Measurements from ENCODE around the gene DND1.

The DND1 gene

DNA sequence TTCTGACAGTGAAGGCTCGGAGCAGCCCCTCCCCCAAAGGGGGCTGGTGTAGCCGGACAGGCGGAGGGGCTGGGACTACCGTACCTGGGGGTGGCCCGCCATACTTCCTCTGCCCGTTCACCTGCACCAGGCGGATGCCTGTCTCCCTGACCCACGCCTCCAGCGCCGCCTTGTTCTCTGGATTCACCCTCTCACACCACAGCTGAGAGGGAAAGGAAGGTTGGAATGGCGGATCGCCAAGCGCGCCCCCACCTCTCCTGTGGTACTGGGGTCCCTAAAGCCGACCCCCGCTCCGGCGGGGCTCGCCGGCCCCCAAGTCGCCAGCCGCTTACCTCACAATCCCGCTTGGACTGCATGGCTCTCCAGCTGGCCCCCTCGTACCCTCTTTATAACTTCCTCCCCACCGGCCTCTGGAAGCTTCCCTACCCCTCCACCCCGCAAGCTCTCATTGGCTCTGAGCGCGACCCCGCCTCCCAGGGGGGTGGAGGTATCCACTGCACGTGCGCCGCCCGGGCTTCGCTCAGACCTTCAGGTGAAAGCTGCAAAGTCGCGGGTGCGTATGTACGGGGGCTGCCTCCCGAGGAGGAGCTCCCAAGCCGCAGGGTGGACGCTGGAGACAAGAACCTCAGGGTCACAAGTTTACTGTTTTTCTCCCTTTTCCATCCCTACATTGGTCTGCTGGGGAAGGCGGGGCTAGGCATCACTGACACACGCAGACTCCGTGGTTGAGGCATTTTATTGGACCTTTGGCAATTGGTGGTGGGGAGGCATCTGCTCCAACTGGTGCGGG lies at the start of gene DND1:
Gene DND1, minus strand, starts transcription at position 390 of the 790 bp plus-strand sequence. Its CDS starts 34 bp downstream, at position 356.
- TF ChIP-seq GATA2 (IDR thresholded peaks at IDR 0.05; ENCODE audit: low read depth, low read length), result no peak
- TF ChIP-seq GATA3 (IDR thresholded peaks at IDR 0.05; ENCODE audit: low read depth, low read length), result no peak

DNA sequence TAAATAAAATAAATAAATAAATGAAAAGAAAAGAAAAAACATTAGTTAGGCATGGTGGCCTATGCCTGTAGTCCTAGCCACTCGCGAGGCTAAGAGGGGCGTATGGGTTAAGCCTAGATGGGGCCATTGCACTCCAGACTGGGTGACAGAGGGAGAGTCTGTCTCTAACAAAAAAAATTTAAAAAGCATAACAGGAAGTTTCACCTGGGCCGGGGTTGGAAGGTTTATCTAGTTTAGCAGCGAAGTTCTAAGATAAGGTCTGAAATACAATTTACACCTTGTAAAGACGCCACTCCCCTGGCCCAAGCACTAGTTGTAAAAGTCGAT lies 44.9 kb upstream of the DND1 start:
- TF ChIP-seq GATA2 (IDR thresholded peaks at IDR 0.05; ENCODE audit: low read depth, low read length) (no peak), GATA3 (IDR thresholded peaks at IDR 0.05; ENCODE audit: low read depth, low read length) (no peak)

DNA sequence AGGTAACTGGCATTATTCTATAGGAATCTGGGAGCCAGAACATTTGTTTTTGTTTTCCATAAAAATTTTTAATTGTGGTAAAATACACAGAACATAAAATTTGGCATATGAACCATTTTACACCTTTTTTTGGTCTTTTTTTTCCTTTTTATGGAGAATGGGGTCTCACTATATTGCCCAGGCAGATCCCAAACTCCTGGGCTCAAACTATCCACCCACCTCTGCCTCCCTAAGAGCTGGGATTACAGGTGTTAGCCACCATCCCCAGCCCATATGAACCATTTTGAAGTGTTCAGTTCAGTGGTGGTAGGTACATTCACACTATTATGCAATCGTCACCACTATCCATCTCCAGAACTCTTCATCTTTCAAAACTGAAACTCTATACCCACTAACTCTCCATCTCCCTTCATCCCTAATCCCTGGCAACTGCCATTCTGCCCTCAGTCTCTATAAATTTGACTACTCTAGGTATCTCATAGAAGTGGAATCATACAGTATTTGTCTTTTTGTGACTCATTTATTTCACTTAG lies 40.3 kb upstream of the DND1 start:
- TF ChIP-seq GATA2 (IDR thresholded peaks at IDR 0.05; ENCODE audit: low read depth, low read length) (no peak), GATA3 (IDR thresholded peaks at IDR 0.05; ENCODE audit: low read depth, low read length) (no peak)

DNA sequence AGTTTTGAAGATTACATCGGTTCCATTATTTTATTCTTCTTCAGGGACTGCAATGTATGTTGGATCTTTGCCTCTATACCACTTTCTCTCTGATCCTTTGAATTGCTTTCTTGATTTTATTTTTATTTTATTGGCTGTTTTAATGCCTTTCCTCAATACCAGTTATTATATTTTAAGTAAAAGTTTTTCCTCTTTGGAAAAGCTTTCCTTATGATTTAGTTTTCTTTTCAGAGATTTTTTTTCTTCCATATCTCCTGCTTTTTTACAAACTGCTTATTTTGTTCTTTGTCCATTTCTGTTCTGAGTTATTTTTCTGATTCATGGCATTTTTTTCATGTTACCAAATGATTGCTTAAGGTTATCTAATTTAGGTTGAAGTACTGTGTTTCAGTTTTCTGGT lies 38.4 kb upstream of the DND1 start:
- TF ChIP-seq GATA3 (IDR thresholded peaks at IDR 0.05; ENCODE audit: low read depth, low read length), result no peak
- no peak for TF ChIP-seq GATA2 (IDR thresholded peaks at IDR 0.05; ENCODE audit: low read depth, low read length)

DNA sequence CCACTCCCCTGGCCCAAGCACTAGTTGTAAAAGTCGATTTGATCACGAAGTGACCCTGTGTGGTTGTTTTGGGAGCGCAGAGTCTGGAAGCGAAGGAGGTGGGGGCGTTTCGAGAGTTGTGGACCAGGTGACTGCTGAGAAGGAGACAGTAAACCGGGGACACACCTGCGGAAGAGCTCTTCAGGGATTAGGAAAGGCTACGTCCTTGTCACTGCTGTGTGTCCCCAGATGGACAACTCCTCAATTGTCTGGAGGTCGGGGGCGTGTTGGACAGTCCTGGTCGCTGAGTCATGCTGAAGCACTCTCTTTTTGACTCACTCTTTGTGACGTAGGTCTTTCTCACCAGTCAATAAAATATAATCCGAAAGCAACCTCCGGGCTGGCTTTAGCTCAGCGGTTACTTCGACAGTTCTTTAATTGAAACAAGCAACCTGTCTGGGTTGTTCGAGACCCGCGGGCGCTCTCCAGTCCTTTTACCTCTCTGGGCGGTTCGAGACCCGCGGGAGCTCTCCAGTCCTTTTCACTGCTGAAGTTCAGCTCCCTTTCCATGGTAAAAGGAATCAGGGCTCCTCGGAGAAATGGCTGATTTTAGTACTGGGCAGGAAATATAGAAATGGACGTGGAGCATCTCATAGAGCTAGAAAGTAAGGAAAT lies 37.6 kb upstream of the DND1 start:
- no peak for TF ChIP-seq GATA2 (IDR thresholded peaks at IDR 0.05; ENCODE audit: low read depth, low read length)
- no peak for TF ChIP-seq GATA3 (IDR thresholded peaks at IDR 0.05; ENCODE audit: low read depth, low read length)

DNA sequence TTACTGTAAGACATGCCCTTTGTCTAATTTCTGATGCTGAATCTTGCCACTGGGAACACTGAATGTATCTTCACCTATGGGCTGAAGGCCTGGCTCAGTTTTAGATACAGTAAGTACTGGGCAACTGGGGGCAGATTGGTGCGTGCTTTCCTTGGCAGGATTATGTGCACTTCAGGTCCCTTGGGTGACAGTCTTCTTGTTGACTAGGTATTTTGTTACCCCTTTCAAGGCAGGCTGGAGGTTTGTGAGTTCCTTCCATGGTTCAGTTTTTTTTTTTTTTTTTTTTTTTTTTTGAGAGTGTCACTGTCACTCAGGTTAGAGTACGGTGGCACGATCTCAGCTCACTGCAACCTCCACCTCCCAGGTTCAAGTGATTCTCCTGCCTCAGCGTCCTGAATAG lies 34.4 kb upstream of the DND1 start:
- TF ChIP-seq GATA3 (IDR thresholded peaks at IDR 0.05; ENCODE audit: low read depth, low read length) (no peak), GATA2 (IDR thresholded peaks at IDR 0.05; ENCODE audit: low read depth, low read length) (no peak)

DNA sequence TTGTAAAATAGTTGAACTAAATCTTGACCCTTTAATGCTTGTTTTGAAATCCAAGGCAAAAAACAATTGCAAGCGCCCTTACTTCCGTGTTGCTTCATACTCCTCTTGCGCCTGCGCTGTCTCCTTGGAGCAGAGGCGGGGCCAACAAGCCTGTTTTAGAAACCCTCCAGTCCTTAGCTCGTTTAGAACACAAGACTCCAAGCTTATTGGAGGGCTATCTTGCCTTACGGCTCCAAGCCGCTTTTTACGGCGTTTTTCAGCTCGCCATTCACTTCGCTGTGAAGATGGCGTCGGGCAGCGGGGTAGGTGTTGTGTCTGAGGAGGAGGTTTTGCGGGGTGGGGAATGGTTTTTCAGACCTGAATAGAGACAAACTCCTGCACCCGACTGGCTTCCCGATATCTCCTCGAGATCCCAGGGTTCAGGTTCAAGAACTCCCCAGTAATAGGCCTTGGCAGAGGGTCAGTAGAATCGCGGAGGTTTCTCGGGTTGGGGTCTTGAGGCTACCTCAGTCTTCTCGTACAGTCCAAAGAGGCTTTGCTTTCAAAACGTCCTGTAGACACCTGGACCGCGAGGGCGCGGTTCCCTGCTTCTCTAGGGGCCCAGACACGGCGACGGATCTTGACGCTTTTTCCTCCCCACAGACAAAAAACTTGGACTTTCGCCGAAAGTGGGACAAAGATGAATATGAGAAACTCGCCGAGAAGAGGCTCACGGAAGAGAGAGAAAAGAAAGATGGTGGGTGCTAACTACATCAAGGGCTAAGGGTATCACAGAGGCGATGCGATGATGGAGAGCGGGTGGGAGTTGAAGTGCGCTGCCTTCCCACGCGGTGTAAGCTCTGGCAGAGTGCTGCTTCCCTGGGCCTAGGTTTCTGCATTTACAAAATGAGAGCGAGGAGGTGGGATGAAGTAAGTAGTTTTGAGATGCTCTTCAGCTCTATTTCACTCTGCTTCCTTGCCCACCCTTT lies 27.1 kb upstream of the DND1 start, which contains the start of gene ZMAT2:
Gene ZMAT2, plus strand, starts transcription at position 271 of the 968 bp plus-strand sequence. Its CDS starts 14 bp downstream, at position 285.
- no peak for TF ChIP-seq GATA3 (IDR thresholded peaks at IDR 0.05; ENCODE audit: low read depth, low read length)
- TF ChIP-seq GATA2 (IDR thresholded peaks at IDR 0.05; ENCODE audit: low read depth, low read length), result no peak

DNA sequence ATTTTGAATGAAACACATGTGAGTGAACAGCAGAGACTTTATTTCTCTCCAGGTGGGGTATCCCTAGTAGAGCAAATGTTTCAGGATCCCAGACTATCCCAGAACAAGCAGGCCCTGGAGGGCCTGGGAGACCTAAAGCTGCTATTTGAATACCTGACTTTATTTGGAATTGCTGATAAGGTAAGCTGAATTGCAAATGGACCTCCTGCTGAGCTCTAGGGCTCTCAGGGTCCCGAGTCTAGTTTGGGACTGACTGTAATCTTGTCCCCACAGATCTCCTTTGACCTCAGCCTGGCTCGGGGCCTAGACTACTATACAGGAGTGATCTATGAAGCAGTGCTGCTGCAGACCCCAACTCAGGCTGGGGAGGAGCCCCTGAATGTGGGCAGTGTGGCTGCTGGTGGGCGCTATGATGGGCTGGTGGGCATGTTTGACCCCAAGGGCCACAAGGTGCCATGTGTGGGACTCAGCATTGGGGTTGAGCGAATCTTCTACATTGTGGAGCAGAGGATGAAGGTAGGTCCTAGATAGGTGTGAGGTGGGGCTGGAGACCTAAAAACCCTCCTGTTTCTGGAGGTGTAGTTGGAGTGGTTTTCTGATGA lies 23.6 kb upstream of the DND1 start:
- TF ChIP-seq GATA3 (IDR thresholded peaks at IDR 0.05; ENCODE audit: low read depth, low read length), result no peak

DNA sequence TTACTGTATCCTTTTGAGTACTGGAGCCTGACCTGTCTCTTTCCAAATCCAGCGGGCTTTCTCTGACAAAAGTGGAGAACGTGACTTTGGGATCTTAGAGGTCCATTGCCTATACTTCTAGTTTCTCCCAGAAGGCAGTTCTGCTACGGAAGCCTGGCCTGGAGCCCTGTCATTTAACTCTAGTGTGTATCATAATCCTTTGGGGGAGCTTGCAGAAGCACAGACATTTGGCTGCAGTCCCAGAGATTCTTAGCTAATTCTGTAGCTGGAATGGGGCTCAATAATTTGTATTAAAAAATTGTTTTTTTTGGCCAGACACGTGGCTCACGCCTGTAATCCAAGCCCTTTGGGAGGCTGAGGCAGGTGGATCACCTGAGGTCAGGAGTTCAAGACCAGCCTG lies 20.9 kb upstream of the DND1 start:
- TF ChIP-seq GATA3 (IDR thresholded peaks at IDR 0.05; ENCODE audit: low read depth, low read length) (no peak), GATA2 (IDR thresholded peaks at IDR 0.05; ENCODE audit: low read depth, low read length) (no peak)

DNA sequence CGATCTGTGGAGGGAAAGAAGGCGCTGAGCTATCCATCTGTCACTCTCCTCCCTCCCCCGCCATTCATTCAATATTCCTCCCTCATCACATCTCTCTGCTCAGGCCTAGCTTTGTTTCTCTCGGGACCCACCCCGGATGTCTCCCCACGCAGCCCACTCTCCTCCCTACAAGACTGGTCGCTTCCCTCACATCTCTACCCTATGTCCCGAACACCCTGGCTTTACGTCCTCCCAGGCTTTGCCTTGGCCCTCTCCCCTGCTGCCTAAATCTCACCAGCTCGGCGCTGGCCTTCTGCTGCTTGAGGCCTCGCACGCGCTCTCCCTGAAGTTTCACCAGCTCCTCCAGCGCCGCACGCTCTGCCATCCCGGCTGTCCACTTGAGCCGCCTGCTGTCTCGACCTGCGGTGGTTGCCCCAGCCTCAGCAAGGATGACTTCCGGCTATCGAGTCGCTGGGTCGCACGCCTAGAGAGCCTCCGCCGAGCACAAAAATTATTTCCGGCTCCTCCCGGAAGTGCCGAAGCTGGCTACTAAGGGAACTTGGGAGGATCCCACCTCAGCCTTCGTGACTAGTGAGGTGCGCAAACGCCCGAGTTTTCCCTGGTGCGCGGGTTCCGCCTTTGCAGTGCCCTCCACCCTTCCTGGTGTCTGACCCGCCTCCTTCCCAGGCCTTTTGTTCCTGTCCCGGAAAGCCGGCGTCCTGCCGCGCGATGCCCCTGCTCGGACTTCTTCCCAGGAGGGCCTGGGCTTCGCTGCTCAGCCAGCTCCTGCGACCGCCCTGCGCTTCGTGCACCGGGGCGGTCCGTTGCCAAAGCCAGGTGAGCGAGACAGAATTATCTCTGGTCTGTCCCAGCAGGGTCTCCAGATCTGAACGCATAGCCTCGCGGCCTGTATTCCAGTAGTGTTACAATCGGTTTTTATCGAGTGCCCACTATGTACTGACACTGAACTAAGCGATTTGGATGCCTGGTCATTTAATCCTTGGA lies 17.9 kb upstream of the DND1 start, which contains the start of the genes HARS1 and HARS2:
Gene HARS1, minus strand, starts transcription at position 430 of the 984 bp plus-strand sequence. Its CDS starts 66 bp downstream, at position 364.
Gene HARS2, plus strand, starts transcription at position 515 of the 984 bp plus-strand sequence. Its CDS starts 194 bp downstream, at position 709.
- TF ChIP-seq GATA3 (IDR thresholded peaks at IDR 0.05; ENCODE audit: low read depth, low read length), result no peak
- no peak for TF ChIP-seq GATA2 (IDR thresholded peaks at IDR 0.05; ENCODE audit: low read depth, low read length)

DNA sequence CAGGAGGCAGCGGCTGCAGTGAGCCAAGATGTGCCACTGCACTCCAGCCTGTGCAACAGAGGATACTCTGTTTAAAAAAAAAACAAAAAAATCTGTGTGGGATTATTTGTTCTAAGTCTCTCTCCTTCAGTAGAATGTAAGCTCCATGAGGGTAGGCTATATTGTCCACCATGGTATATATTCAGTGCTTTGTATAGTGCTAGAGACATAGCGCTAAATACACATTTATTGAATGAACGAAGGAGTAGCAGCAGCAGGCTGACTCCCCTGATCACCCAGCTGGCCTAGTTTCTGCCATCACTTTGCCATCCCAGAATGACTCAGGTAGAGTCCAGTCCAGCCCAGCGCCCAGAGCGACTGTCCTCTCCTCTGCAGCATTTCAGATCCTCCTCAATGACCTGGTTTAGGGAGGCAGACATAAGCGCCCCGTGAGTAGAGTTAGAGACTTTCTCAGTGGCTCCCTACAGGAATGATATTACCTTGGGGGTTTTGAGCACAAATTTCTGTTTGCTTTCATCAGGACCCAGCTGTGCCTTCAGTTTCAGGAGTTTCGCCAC lies 17.1 kb upstream of the DND1 start:
- TF ChIP-seq GATA2 (IDR thresholded peaks at IDR 0.05; ENCODE audit: low read depth, low read length), result no peak
- TF ChIP-seq GATA3 (IDR thresholded peaks at IDR 0.05; ENCODE audit: low read depth, low read length), result no peak

DNA sequence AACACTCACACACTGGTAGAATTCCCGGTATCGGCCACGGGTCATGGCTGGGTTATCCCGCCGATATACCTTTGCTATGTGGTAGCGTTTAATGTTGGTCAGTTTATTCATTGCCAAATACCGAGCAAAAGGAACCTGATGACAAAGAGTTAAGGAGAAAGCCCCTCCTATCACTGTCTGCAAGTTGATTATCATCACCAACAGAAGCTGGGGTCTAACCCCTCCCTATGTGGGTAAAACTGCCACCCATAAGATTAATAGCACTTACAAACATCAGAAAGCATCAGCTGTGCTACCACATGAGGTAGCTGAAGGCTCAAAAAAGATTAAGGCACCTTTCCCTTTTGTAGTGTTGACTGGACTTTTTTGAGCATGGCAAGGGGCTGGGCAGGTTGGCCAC lies 5.6 kb upstream of the DND1 start:
- TF ChIP-seq GATA3 (IDR thresholded peaks at IDR 0.05; ENCODE audit: low read depth, low read length), result no peak
- TF ChIP-seq GATA2 (IDR thresholded peaks at IDR 0.05; ENCODE audit: low read depth, low read length), result no peak
